GM21381 (cell line): ENCODE measurements around the gene ADGRA1.

Source experiments
- ATAC-seq: cut with Tn5 transposase; IDR thresholded peaks from one replicate; pipeline ENCODE4 v1.9.1; 2021; ENCODE audit warnings: mild to moderate bottlenecking, moderate library complexity; ENCODE audit not compliant: unreplicated experiment

The ADGRA1 gene

GRCh38 chr10:133160826-133161471, 73.2 kb downstream of the ADGRA1 start:
- no peak for ATAC-seq

- ATAC-seq, result no peak
Measured at GRCh38 chr10:133161486-133162109, 73.9 kb downstream of the ADGRA1 start.

GRCh38 chr10:133162178-133162909, 74.6 kb downstream of the ADGRA1 start:
- ATAC-seq, result no peak

GRCh38 chr10:133162910-133163856, 75.5 kb downstream of the ADGRA1 start:
- ATAC-seq, result no peak

GRCh38 chr10:133163889-133164815, 76.4 kb downstream of the ADGRA1 start:
- no peak for ATAC-seq

- no peak for ATAC-seq
Measured at GRCh38 chr10:133164816-133165555, 77.3 kb downstream of the ADGRA1 start.

GRCh38 chr10:133165556-133166503, 78.1 kb downstream of the ADGRA1 start:
- ATAC-seq, result no peak

GRCh38 chr10:133166504-133166827, 78.7 kb downstream of the ADGRA1 start:
- ATAC-seq, result no peak

GRCh38 chr10:133166828-133167692, 79.3 kb downstream of the ADGRA1 start:
- no peak for ATAC-seq

- no peak for ATAC-seq
Measured at GRCh38 chr10:133167693-133168616, 80.2 kb downstream of the ADGRA1 start.

GRCh38 chr10:133168617-133169031, 80.9 kb downstream of the ADGRA1 start:
- no peak for ATAC-seq

- no peak for ATAC-seq
Measured at GRCh38 chr10:133169173-133169947, 81.6 kb downstream of the ADGRA1 start.

GRCh38 chr10:133170092-133170491, 82.4 kb downstream of the ADGRA1 start:
- no peak for ATAC-seq

- ATAC-seq, result no peak
Measured at GRCh38 chr10:133173860-133174640, 86.3 kb downstream of the ADGRA1 start.
